ENCODE data around the gene TRIOBP.

- TF ChIP-seq, protein P1, sequence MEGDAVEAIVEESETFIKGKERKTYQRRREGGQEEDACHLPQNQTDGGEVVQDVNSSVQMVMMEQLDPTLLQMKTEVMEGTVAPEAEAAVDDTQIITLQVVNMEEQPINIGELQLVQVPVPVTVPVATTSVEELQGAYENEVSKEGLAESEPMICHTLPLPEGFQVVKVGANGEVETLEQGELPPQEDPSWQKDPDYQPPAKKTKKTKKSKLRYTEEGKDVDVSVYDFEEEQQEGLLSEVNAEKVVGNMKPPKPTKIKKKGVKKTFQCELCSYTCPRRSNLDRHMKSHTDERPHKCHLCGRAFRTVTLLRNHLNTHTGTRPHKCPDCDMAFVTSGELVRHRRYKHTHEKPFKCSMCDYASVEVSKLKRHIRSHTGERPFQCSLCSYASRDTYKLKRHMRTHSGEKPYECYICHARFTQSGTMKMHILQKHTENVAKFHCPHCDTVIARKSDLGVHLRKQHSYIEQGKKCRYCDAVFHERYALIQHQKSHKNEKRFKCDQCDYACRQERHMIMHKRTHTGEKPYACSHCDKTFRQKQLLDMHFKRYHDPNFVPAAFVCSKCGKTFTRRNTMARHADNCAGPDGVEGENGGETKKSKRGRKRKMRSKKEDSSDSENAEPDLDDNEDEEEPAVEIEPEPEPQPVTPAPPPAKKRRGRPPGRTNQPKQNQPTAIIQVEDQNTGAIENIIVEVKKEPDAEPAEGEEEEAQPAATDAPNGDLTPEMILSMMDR (IDR thresholded peaks at IDR 0.05), result no peak
- TF ChIP-seq POLR2A (IDR thresholded peaks at IDR 0.05), result no peak
Observed at GRCh38 chr22:37705205-37705604, 8.4 kb downstream of the TRIOBP start.
